Measurements from ENCODE around the gene DPH5.

DNA sequence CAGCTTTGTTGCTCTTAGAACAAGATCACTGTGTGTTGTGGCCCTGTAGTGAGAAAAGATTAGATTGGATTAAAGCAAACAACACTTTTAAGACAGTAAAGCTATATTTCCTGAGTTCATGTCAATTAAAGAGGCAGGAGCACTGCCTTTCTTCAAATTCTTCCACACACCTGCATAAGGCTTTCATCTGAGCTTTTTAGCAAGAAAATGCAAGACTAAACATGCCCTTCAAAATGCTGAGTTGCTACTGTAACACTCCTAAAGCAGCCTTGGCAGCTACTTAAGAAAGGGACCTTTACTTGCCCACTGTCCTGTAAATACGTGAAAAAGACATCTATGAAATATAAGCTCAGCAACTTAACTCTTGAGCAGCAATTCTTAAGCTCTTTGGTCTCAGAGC lies 11.8 kb downstream of the DPH5 start:
- TF ChIP-seq, protein P1, sequence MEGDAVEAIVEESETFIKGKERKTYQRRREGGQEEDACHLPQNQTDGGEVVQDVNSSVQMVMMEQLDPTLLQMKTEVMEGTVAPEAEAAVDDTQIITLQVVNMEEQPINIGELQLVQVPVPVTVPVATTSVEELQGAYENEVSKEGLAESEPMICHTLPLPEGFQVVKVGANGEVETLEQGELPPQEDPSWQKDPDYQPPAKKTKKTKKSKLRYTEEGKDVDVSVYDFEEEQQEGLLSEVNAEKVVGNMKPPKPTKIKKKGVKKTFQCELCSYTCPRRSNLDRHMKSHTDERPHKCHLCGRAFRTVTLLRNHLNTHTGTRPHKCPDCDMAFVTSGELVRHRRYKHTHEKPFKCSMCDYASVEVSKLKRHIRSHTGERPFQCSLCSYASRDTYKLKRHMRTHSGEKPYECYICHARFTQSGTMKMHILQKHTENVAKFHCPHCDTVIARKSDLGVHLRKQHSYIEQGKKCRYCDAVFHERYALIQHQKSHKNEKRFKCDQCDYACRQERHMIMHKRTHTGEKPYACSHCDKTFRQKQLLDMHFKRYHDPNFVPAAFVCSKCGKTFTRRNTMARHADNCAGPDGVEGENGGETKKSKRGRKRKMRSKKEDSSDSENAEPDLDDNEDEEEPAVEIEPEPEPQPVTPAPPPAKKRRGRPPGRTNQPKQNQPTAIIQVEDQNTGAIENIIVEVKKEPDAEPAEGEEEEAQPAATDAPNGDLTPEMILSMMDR (IDR thresholded peaks at IDR 0.05) = no peak
- no peak for TF ChIP-seq POLR2A (IDR thresholded peaks at IDR 0.05)
